K562 (cell line): ENCODE measurements around the gene PNMT. TPM values are rescaled to one million over a fixed set of nuclear protein-coding genes. Genes with fewer than 3 reads are reported as not detected.

Experiments
- ATAC-seq: fragments of 200-7000 bp; cut with Tn5 transposase; 3 replicates; pipeline ENCODE4 v1.9.1; 2020; ENCODE audit warnings: moderate library complexity
- BruUV-seq: library from RNA; stranded (reverse); fragments of 400-500 nt; replicated peaks from 2 replicates; lab custom pipeline; 2021; lab: Mats Ljungman, UMichigan
- CTCF ChIA-PET: fragments of 300-600 bp; formaldehyde crosslinking; extraction: SDS; loops from one replicate; lab custom pipeline; 2021; ENCODE audit warnings: low intra/inter-chr PET ratio; lab: Yijun Ruan, JAX
- POLR2A ChIA-PET: fragments of 300-600, 350-650 bp; sonication (Branson Sonifier 250); formaldehyde crosslinking; extraction: SDS; loops from one replicate; lab custom pipeline; 2021; ENCODE audit warnings: antibody characterized with exemption, inconsistent platforms; lab: Yijun Ruan, JAX
- DNase-seq, 4 experiments: peaks; one replicate each; pipeline versions ENCODE4 v3.0.0 to v3.0.0-alpha.2; 2011 to 2018; ENCODE audit warnings: low spot score in 3 of 4, mixed read lengths in 3 of 4; ENCODE audit errors: extremely low read depth in 1 of 4
- FAIRE-seq: peaks from 2 replicates; lab custom pipeline; 2011; peaks lifted over from hg19 to GRCh38; lab: Jason Lieb, UNC
- H2AFZ ChIP-seq: 2 replicates; pipeline ENCODE4 v1.6.0; 2011; ENCODE audit warnings: low read depth, low read length, control low read depth, inconsistent platforms
- H3K27ac ChIP-seq: fragments of 200-600 bp; 3 replicates; pipeline ENCODE4 v1.8.0; 2011; ENCODE audit warnings: low read depth, mild to moderate bottlenecking, control low read depth, inconsistent platforms, low read length, moderate library complexity, mixed read lengths; ENCODE audit errors: extremely low read depth
- H3K27me3 ChIP-seq, 2 experiments: fragments of 300-600 bp in 1 of 2; 2 replicates in 1 of 2; 3 replicates in 1 of 2; pipeline versions ENCODE4 v1.6.0 to v1.8.0; 2011; ENCODE audit warnings: inconsistent platforms in 2 of 2, low read length in 2 of 2, mild to moderate bottlenecking in 1 of 2, mixed read lengths in 1 of 2, moderate library complexity in 1 of 2; ENCODE audit not compliant: control insufficient read depth in 2 of 2, insufficient read depth in 2 of 2
- H3K36me3 ChIP-seq: fragments of 300-600 bp; 3 replicates; pipeline ENCODE4 v1.8.0; 2011; ENCODE audit warnings: mild to moderate bottlenecking, low read length, inconsistent platforms; ENCODE audit not compliant: control insufficient read depth, insufficient read depth
- H3K4me1 ChIP-seq, 2 experiments: fragments of 200-600 bp in 1 of 2; replicated peaks in 1 of 2; 2 replicates in 1 of 2; 3 replicates in 1 of 2; pipeline versions ENCODE4 v1.5.1 to v1.8.0; 2011; ENCODE audit warnings: inconsistent platforms in 2 of 2, low read length in 2 of 2, mild to moderate bottlenecking in 1 of 2, mixed read lengths in 1 of 2, moderate library complexity in 1 of 2; ENCODE audit not compliant: control insufficient read depth in 2 of 2, insufficient read depth in 2 of 2
- H3K4me2 ChIP-seq: 2 replicates; pipeline ENCODE4 v1.6.1; 2011; ENCODE audit warnings: low read length, control low read depth, inconsistent platforms, mixed read lengths; ENCODE audit not compliant: insufficient read depth
- H3K4me3 ChIP-seq: fragments of 200-600 bp; sonication (generic), shearing (Covaris generic); 2 replicates; pipeline ENCODE4 v1.5.1; 2016; ENCODE audit warnings: control low read depth, inconsistent platforms
- H3K79me2 ChIP-seq: fragments of 200-600 bp; 3 replicates; pipeline ENCODE4 v1.8.0; 2011; ENCODE audit warnings: low read length, inconsistent platforms; ENCODE audit not compliant: control insufficient read depth, insufficient read depth
- H3K9ac ChIP-seq, 2 experiments: 2 replicates each; pipeline versions ENCODE4 v1.6.0 to v1.6.1; 2011; ENCODE audit warnings: low read depth in 2 of 2, low read length in 2 of 2, control low read depth in 1 of 2, inconsistent platforms in 1 of 2, mild to moderate bottlenecking in 1 of 2, mixed read lengths in 1 of 2; ENCODE audit not compliant: insufficient read depth in 1 of 2
- H3K9me1 ChIP-seq: one replicate; pipeline ENCODE4 v1.6.0; 2011; ENCODE audit warnings: inconsistent platforms, mild to moderate bottlenecking, low read length, moderate library complexity; ENCODE audit not compliant: control insufficient read depth, insufficient read depth
- H3K9me3 ChIP-seq: replicated peaks from 2 replicates; pipeline ENCODE4 v1.5.1; 2011; ENCODE audit warnings: low read depth, low read length, inconsistent platforms; ENCODE audit not compliant: control insufficient read depth, insufficient read depth
- H4K20me1 ChIP-seq: replicated peaks from 2 replicates; pipeline ENCODE4 v1.6.1; 2011; ENCODE audit warnings: low read length, inconsistent platforms, mixed read lengths; ENCODE audit not compliant: control insufficient read depth, insufficient read depth
- CBX3 ChIP-seq, 2 experiments: IDR thresholded peaks; 1 replicate in 1 of 2; 2 replicates in 1 of 2; pipeline ENCODE4 v1.6.1; 2012; ENCODE audit warnings: inconsistent platforms in 2 of 2, low read length in 2 of 2, borderline replicate concordance in 1 of 2, control low read depth in 1 of 2
- CC2D1A ChIP-seq: fragments of 450-650 bp; IDR thresholded peaks from 2 replicates; pipeline ENCODE4 v1.6.1; 2017; ENCODE audit warnings: mild to moderate bottlenecking
- CTCFL ChIP-seq: IDR thresholded peaks from 2 replicates; pipeline ENCODE4 v1.6.1; 2011; ENCODE audit warnings: borderline replicate concordance, low read depth, mild to moderate bottlenecking, moderate library complexity, low read length; ENCODE audit not compliant: insufficient read depth, poor library complexity, severe bottlenecking
- KDM1A ChIP-seq, 2 experiments: fragments of 450-650 bp; IDR thresholded peaks; 2 replicates each; pipeline ENCODE4 v1.6.1; 2016; ENCODE audit warnings: mild to moderate bottlenecking in 2 of 2
- MBD2 ChIP-seq: sonication (generic); IDR thresholded peaks from 2 replicates; pipeline ENCODE4 v1.6.1; 2016; ENCODE audit warnings: low read depth, borderline replicate concordance
- MYC ChIP-seq, 2 experiments: fragments of 250-450 bp in 1 of 2; sonication (Bioruptor Pico) in 1 of 2; IDR thresholded peaks; 2 replicates each; pipeline versions ENCODE4 v1.5.1 to v1.6.1; 2012 to 2021; ENCODE audit warnings: low read depth in 2 of 2, borderline replicate concordance in 1 of 2, improper control_type of control experiment in 1 of 2, low read length in 1 of 2, mild to moderate bottlenecking in 1 of 2, moderate library complexity in 1 of 2
- SMC3 ChIP-seq: conservative IDR thresholded peaks from 2 replicates; pipeline ENCODE4 v1.6.1; 2011; ENCODE audit warnings: low read depth, low read length, improper control_type of control experiment; ENCODE audit not compliant: insufficient read depth
- ZNF24 ChIP-seq: fragments of 450-650 bp; IDR thresholded peaks from 2 replicates; pipeline ENCODE4 v1.6.1; 2016
- ZNF592 ChIP-seq: fragments of 450-650 bp; IDR thresholded peaks from 2 replicates; pipeline ENCODE4 v1.6.1; 2017; ENCODE audit warnings: antibody characterized with exemption, mild to moderate bottlenecking
- ZNF785 ChIP-seq: fragments of 250-450 bp; sonication (Bioruptor Pico); IDR thresholded peaks from 2 replicates; pipeline ENCODE4 v1.4.0; 2020; ENCODE audit warnings: mild to moderate bottlenecking
- WGBS: fragments of 100-300 bp; shearing (Covaris generic); methylation state at CpG from one replicate; pipeline ENCODE4 v1.1.6; 2016; ENCODE audit warnings: low coverage, mixed read lengths; ENCODE audit not compliant: insufficient coverage; ENCODE audit errors: missing lambda C conversion rate; 5-methylcytosine and 5-hydroxymethylcytosine counted together
- in situ Hi-C: fragments of 300-500 bp; cut with MboI; formaldehyde crosslinking; loops from 4 replicates; pipeline ENCODE4 v1.15.0; 2018; ENCODE audit warnings: inconsistent platforms, mixed read lengths
- intact Hi-C: fragments of 100-400 bp; cut with micrococcal nuclease; formaldehyde crosslinking; loops from 2 replicates; pipeline ENCODE4 v1.14.2; 2022
- polyA plus RNA-seq, 8 experiments: library from polyadenylated mRNA; depleted of rRNA in 4 of 8; stranded (reverse) in 5 of 8; unstranded in 3 of 8; fragments of >200 nt; fragmentation: Nextera tagmentation in 2 of 8; fragmentation: Illumina TruSeq in 1 of 8; extraction: Ambion mirVana in 2 of 8; extraction: Trizol in 1 of 8; gene quantifications; 2 replicates each; pipeline versions ENCODE4 v1.2.1 to v1.2.3, GENCODE V29; 2011 to 2014; ENCODE audit warnings: inconsistent platforms in 1 of 8, missing spikeins in 1 of 8
- total RNA-seq, 7 experiments: library from RNA; depleted of rRNA in 6 of 7; stranded (reverse); fragments of >200 nt in 6 of 7; fragmentation: Illumina TruSeq in 2 of 7; extraction: Trizol in 2 of 7; gene quantifications; 2 replicates each; pipeline versions ENCODE4 v1.2.1 to v1.2.3, GENCODE V29; 2011 to 2021; ENCODE audit warnings: low replicate concordance in 1 of 7

The PNMT gene
- total and polyA plus RNA-seq, 9 of the 15 experiments (the other 6 are each of a cell fraction or from before 2014, with no cell fraction given): 0.55 to 18.1 (median 5.8) TPM

- 6% methylated on average over 24 of the region's 26 CpGs for WGBS
- peak; percentile 82 to 88 (median 84) for DNase-seq
- intact Hi-C loops: loop anchor here (1.0 to 2.0 kb wide), 5 partner anchors 47 to 359 kb away; partner anchors contain the start of genes PNMT and PSMD3
- no TSS peak for BruUV-seq
- H3K9me3 ChIP-seq: no peaks in the 10 kb centered on the region
- peak overlapping the region in 1 of 2 experiments; percentile 79; a peak in 1 of 4 replicates for H3K9ac ChIP-seq
- in situ Hi-C loops: loop anchor here (5.0 kb wide), 2 partner anchors 51 to 136 kb away; no protein-coding TSS in a partner anchor
- H3K4me3 ChIP-seq: no peak overlapping the region
- no peaks in the 10 kb centered on the region for H3K36me3 ChIP-seq
- peak overlapping the region; percentile 70 for H3K4me2 ChIP-seq
- peak; percentile 84 for ATAC-seq
- no peaks in the 10 kb centered on the region for H3K79me2 ChIP-seq
- FAIRE-seq: peak; percentile 94
- H3K4me1 ChIP-seq: peaks cover 3 to 38% of the 10 kb centered on the region in 2 experiments; a peak in 3 of 5 replicates
- no peak overlapping the region for H3K27ac ChIP-seq
- no peaks in the 10 kb centered on the region for H3K9me1 ChIP-seq
- peaks cover 3 to 31% of the 10 kb centered on the region in 2 experiments; a peak in 2 of 5 replicates for H3K27me3 ChIP-seq
- no peaks in the 10 kb centered on the region for H4K20me1 ChIP-seq
- POLR2A ChIA-PET: interaction anchor here (0.5 to 0.9 kb wide), 7 partner anchors 21 to 131 kb away, joined by 3 to 4 read pairs (median 3); partner anchors contain the start of genes PGAP3 and PNMT
- peak overlapping the region; percentile 76 for H2AFZ ChIP-seq
- CTCF ChIA-PET: interaction anchor here (0.5 to 5.2 kb wide), 17 partner anchors 9 to 911 kb away, joined by 3 to 131 read pairs (median 4); partner anchors contain the start of genes MIEN1, PGAP3, PNMT and PSMD3
- TF ChIP-seq MYC (IDR thresholded peaks at IDR 0.05; ENCODE audit: low read depth, low read length) (peak; percentile 26; the same call in 1 of the 2 replicates), MYC (CRISPR knock-in tag; IDR thresholded peaks at IDR 0.05; ENCODE audit: borderline replicate concordance, low read depth) (no peak), ZNF24 (peak; percentile 36; the same call in 1 of the 2 replicates), SMC3 (peak; percentile 99), CBX3 (IDR thresholded peaks at IDR 0.05; ENCODE audit: borderline replicate concordance in 1 of 2, low read length in 2 of 2) (peak in 1 of 2 experiments; percentile 73; a peak in 1 of 3 replicates), KDM1A (IDR thresholded peaks at IDR 0.05) (no peak), MBD2 (no peak), ZNF592 (peak; percentile 80; the same call in 1 of the 2 replicates), CC2D1A (peak; percentile 77), ZNF785 (CRISPR knock-in tag) (no peak), CTCFL (peak; percentile 79)
Measured at GRCh38 chr17:39621523-39622379, 46.5 kb upstream of the PNMT start.
